ENCODE measurements around the gene SPCS2.

Gene SPCS2

DNA sequence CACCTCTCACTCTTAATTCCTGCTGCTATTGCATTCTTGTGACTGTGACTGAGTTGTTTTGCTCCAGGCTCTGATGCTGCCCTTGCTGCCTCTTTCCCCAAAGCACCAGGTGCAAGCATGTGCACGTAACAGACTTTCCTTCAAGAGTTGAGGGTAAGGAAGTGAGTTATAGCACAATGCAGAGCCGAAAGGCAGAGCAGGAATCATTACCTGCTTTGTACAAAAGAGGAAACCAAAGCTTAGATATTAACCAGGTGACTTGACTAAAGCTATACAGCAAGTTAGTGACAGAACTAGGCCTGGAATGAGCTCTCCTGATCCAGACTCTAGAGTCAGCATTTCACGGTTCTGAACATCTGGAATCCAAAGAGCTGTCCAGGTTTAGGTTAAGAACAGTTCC is 73.2 kb downstream of the SPCS2 start:
- H3K27me3 Mint-ChIP-seq (ENCODE audit: low read depth): peaks cover 4% of the 10 kb centered on the region

DNA sequence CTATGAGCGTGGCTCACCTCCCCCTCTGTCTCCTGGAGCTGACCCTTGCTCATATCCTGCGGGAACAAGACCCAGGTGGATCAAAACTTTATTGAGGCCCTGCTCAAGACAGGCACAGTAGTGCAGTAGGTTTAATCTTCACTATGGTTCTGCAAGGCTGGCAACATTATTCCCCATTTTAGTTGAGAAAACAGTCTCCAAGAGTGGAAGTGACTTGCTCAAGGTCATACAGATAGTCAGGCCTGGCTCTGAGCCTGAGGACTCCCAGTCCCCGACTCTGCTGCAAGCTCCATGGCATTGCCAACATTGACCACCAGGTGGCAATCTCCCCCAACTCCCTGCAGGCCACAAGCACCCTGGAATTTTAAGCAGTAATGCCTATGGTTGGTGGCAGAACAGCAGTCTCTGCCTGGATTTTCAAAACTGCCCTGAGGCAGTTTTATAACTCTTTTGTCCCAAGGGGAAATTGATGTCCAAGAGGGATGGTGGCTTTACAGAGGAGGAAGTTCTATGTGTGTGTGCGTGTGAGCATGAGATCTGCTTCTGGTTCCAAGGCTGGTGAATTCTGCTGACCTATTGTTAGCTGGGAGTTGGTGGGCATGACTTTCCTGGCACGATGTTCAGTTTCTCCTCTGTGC is 73.8 kb downstream of the SPCS2 start:
- H3K9me3 Mint-ChIP-seq: peaks cover 12% of the 10 kb centered on the region
- H3K27me3 Mint-ChIP-seq (ENCODE audit: low read depth): peaks cover 4% of the 10 kb centered on the region
- no peaks in the 10 kb centered on the region for H3K4me1 Mint-ChIP-seq
- peak overlapping the region; percentile 81 to 92 (median 90) for H3K27ac Mint-ChIP-seq
- TF ChIP-seq, protein P1, sequence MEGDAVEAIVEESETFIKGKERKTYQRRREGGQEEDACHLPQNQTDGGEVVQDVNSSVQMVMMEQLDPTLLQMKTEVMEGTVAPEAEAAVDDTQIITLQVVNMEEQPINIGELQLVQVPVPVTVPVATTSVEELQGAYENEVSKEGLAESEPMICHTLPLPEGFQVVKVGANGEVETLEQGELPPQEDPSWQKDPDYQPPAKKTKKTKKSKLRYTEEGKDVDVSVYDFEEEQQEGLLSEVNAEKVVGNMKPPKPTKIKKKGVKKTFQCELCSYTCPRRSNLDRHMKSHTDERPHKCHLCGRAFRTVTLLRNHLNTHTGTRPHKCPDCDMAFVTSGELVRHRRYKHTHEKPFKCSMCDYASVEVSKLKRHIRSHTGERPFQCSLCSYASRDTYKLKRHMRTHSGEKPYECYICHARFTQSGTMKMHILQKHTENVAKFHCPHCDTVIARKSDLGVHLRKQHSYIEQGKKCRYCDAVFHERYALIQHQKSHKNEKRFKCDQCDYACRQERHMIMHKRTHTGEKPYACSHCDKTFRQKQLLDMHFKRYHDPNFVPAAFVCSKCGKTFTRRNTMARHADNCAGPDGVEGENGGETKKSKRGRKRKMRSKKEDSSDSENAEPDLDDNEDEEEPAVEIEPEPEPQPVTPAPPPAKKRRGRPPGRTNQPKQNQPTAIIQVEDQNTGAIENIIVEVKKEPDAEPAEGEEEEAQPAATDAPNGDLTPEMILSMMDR (IDR thresholded peaks at IDR 0.05; ENCODE audit: unreplicated experiment in 3 of 3): peak; percentile 83 to 94 (median 89)
- H3K36me3 Mint-ChIP-seq (ENCODE audit: low read depth): peaks cover 15% of the 10 kb centered on the region
- H3K4me3 Mint-ChIP-seq: no peak overlapping the region

More for the DNA sequence above, 73.2 kb downstream of the SPCS2 start:
- Mint-ChIP-seq H3K4me3 (no peak overlapping the region), H3K36me3 (ENCODE audit: low read depth) (peaks cover 15% of the 10 kb centered on the region), H3K27ac (peak overlapping the region; percentile 81 to 92 (median 90)), H3K9me3 (peaks cover 12% of the 10 kb centered on the region), H3K4me1 (no peaks in the 10 kb centered on the region)
- TF ChIP-seq, protein P1 (IDR thresholded peaks at IDR 0.05; ENCODE audit: unreplicated experiment in 3 of 3): no peak

DNA sequence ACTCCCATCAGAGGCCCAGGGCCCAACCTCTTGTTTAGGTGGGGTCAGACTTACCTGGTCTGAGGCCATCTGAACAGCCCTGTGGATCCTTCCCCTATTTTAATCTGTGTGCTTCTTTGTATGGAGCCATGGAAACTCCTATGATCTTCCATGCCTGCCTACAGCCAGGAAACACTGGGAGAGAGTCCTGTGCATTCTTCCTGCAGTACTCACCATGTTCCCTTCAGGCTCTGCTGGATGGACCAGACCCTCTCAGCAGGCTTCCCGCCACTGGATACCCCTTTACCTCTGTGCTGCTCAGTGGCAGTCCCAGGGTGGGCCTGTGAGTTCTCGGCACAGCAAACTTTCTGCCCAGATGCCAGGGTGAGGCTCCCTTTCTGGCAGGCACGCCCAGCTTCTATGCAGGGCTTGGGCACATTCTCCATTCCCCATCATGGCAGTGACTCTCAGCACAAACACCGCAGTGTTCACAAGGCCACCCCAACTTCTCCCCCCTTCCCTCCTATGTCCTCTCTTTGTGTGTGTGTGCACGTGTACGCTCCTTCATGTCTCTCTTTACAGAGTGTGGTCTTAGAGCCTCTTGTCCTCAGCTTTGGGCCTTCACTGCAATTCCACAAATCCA is 74.5 kb downstream of the SPCS2 start:
- no peaks in the 10 kb centered on the region for H3K4me1 Mint-ChIP-seq
- H3K9me3 Mint-ChIP-seq: peaks cover 8% of the 10 kb centered on the region

DNA sequence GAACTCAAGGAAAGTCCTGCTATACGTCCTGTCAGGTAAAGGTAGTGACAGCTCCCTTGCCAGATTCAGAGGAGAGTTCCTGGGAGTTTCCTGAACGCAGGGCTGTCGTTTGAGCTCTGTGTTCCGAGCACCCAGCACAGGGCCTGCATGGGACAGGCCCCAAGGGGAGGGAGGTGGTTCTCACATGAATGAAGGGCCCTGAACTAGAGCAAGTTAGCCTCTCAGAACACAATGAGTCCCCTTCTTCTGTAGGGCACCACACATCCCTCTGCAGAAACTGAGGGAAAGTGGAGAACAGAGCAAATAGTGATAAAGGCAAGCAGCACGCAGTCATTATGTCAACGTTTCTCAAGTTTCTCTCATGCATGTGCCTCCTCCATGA is 75.0 kb downstream of the SPCS2 start:
- Mint-ChIP-seq H3K27ac (peak overlapping the region in 1 of 3 experiments; percentile 92), H3K4me3 (no peak overlapping the region), H3K9me3 (peaks cover 4% of the 10 kb centered on the region), H3K27me3 (ENCODE audit: low read depth) (peaks cover 4% of the 10 kb centered on the region), H3K36me3 (ENCODE audit: low read depth) (peaks cover 9% of the 10 kb centered on the region), H3K4me1 (no peaks in the 10 kb centered on the region)
- TF ChIP-seq, protein P1 (IDR thresholded peaks at IDR 0.05; ENCODE audit: unreplicated experiment in 3 of 3): no peak

More for the DNA sequence above, 74.5 kb downstream of the SPCS2 start:
- Mint-ChIP-seq H3K36me3 (ENCODE audit: low read depth) (peaks cover 13% of the 10 kb centered on the region), H3K27ac (peak overlapping the region in 2 of 3 experiments; percentile 81 to 92), H3K27me3 (ENCODE audit: low read depth) (peaks cover 4% of the 10 kb centered on the region), H3K4me3 (no peak overlapping the region)
- TF ChIP-seq, protein P1 (IDR thresholded peaks at IDR 0.05; ENCODE audit: unreplicated experiment in 3 of 3): no peak

DNA sequence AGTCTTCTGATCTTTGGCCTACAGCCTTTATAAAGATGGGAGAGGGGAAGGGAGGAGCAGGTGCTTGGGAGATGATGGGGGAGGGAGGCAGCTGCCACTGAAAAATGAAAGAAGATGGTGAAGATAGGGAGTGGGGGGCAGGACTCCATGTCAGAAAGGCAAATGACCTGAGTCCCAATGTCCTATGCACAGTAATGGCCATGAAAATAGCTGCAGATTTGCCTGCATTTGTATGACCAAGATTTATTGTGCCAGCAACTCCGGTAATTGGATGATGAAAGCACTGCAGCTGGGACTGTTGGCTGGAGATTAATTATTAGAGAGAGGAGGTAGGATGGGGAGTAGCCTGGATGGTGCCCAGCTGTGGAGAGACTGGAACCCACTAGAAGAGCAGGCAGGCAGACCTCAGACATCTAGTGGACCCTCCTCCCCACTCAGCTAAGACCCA is 75.7 kb downstream of the SPCS2 start:
- H3K4me1 Mint-ChIP-seq: no peaks in the 10 kb centered on the region
- peaks cover 9% of the 10 kb centered on the region for H3K36me3 Mint-ChIP-seq (ENCODE audit: low read depth)
- peaks cover 4% of the 10 kb centered on the region for H3K27me3 Mint-ChIP-seq (ENCODE audit: low read depth)
- H3K27ac Mint-ChIP-seq: no peak overlapping the region
- TF ChIP-seq, protein P1 (IDR thresholded peaks at IDR 0.05; ENCODE audit: unreplicated experiment in 3 of 3): no peak
- H3K4me3 Mint-ChIP-seq: no peak overlapping the region
- peaks cover 4% of the 10 kb centered on the region for H3K9me3 Mint-ChIP-seq
